Stimulated activated CD8-positive, alpha-beta memory T cell treated with anti-CD3 and anti-CD28 coated beads, Interleukin-7, amount 100 ng/mL, for 1 hour (primary cell): ENCODE measurements around the gene INPP4B.

Source experiments
- DNase-seq, 2 donors: peaks; one replicate each; pipeline ENCODE4 v3.0.0-alpha.2; 2020; ENCODE audit warnings: low read depth in 2 of 2

Gene INPP4B

DNA sequence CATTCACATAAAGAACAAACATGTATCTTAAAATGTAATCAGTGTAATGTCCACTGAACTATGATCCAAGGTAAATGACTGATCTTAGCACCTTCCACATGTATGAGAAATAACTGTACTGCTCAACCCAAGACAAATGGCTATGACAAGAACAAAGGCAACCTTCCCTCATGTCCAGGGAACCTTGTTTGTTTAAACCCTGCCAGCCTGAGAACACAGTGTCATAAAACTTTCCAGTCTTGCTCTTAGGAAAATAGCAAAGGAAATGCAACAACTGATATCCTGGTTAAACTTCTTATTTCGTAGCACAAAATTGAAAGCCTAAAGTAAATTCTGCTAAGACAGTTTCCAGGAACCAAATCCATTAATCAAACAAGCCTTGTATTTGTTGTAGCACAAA lies 715.4 kb downstream of the INPP4B start:
- no peak for DNase-seq

DNA sequence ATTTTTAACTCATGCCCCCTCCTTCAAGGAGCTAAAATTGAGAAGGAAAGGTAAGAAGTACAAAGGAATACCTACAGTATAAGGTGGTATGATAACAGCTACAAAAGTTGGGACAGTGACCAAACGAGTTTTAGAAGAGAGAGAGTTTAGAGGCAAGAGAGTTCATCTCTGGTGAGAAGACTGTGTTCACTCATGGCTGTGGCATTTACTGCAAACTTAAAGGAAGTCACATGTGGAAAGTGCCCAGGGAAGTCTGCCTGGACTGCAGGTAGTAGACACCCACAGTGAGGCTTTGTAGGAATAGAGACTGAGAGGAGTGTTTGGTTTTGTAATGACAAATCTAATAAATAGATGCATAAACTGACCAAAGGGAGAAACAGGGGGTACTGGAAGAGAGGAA lies 716.2 kb downstream of the INPP4B start:
- DNase-seq: no peak

DNA sequence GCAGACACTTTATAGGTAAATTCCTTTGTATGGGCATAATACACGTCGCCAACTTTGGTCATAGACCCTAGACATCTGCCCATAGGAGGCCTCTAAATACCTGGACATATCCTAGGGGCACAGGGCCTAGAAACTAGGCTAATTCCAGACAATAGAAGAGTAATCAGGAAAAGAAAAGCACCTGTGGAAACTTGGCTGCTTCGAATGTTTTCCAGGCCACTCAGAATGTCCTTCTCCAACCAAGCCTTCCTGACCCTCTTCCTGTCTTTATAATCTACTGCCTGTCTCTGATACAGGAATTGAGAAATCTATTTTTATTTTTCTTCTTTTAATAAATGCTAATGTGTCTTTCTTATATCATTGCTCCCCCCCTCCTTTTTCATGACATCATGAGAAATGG lies 716.6 kb downstream of the INPP4B start:
- DNase-seq: no peak

DNA sequence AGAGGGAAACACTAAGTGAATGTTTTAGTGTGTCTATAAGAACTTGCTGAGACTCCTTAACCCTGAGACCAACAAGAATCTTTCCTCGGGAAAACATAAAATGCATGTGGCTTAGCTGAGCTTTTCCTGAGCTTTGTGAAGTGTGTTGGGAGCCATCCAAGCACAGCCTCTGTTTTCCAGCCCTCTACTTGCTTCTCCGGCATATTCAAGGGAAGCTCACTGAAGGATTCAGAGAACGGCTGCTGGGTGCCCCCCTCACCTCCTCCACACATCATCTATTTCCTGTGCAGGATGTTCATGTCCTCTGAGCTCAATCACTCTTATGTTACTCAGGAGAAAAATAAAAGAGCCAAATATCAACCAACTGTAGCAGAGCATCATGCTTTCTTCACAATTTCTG lies 717.6 kb downstream of the INPP4B start:
- no peak for DNase-seq

DNA sequence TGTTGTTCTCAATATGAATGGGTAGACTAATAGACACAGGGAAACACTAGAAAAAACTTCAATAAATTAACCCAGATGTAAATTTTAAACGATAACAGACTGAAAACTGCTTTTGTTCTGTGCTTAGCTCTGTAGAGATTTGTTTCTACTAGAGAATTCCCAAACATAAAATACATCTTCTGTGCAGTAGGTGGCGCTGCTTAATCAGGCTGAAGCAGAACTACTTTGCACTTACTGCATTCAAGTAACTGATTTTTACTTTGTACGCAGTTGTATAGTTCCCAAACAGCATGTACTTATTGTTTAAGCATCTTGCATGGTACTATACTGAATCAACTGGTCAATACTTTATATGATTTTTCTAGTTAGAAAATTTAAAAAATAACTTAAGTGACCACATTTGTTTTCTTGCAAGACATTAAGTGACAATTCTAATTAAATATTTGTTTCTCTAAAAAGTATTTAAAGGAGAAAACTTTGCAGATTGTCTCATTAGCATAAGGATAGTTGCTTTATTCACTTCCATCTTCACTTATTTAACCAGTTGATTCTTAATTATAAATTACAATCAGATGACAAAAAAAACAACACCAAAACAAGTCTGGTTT lies 719.1 kb downstream of the INPP4B start:
- peak; percentile 1 to 32 for DNase-seq

DNA sequence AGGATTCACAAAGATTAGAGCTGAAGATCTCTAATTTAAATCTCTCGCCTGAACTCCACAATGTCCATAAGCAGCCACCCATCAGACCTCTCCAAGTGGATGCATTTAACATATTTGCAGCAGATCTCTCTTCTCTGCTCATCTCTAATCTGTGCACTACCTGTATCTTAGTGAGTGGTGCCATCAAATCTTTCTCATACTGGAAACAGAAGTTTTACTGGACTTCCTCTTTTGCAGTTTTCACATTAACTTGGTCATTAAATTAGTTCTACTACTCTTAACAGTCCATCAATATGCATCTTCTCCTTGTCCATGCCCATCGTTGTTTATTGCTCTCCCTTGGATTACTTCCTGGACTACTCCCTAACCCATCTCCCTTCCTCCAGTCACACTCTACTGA lies 721.2 kb downstream of the INPP4B start:
- DNase-seq: no peak

DNA sequence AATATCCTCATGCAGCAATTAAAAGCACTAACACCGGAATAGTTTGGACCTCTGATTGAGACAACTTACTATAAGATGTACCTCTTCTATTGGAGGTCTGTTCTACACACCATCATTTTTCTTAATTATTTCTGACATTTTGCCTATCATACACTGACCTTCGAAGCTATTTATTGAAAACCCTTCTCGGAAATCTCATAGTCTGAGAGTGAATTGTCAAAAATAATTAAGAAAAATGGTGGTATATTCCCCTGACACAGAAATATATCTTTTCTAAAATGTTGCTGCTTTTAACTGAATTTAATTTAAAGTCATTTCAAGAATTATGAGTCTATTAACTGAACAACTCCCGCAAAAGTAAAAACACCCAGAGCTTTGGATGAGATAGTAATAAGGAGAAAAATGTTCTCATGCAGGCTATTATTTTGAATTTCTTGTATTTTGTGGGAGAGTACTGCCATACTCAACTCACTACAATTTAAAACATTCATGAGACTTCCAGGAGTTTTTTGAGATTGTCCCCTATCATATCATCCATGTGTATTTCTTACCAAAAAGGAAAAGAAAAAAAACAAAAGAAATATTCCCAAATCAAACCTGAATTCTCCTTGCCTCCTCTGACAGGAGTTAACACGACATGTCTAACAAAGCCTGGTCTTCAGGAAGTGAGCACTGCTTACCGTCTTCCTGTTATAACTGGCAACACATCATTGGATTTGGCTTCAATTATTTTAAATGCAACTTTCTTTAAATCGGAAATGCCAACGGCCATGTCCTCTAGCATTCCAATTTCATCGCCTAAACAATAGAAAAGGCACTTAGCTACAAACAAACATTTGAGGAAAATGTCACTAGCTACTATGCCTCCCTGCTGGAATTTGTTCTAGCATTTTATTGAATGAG lies 724.4 kb downstream of the INPP4B start:
- no peak for DNase-seq

DNA sequence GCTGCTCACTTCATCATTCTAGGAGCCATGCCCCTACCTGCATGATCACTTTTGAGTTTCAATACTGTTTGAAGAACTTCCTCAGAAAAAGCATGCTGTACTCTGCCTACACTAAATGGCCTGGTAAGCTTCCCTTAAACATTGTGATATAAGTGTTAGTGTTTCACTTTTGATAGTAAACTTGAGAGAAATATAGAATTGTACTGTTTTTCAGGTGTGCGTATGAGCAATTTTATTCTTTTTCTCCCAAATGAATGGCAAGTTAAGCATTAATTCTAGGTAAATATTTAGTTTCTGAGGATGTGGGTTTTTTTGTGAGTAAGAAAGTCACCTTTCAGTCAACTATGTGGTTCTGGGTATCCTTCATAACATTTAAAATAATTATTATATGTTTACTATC lies 725.2 kb downstream of the INPP4B start:
- no peak for DNase-seq

DNA sequence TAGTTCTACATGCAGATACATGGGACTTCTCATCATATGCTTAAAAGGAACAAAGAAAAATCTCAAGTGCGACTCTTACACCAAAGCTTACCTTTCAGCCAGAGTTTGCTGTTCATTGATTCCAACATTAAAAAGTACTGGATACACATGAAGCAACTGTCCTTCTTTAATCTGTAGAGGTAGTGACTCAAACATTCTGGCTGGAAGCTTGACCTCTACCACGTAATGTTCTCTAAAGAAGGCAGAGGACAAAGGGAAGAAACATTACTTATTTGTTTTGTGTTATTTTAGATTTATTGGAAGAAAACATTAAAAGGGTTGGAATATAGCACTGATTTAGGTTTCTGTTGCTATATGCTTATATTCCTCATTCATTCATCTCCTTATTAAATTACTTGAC lies 733.6 kb downstream of the INPP4B start:
- DNase-seq: no peak

DNA sequence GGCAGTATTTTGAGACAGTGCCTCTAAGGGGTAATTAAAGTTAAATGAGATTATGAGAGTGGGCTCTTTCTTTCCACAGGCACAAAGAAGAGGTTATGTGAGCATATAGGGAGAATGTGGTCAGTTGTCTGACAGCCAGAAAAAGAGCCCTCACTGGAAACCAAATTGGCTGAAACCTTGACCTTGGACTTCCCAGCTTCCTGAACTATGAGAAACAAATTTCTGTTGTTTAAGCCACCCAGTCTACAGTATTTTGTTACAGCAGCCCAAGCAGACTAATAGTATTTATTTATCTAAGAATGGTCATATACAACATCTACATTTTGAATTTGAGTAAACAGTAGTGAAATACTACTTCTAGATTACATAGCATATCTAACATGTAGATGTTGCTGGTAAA lies 736.0 kb downstream of the INPP4B start:
- no peak for DNase-seq

DNA sequence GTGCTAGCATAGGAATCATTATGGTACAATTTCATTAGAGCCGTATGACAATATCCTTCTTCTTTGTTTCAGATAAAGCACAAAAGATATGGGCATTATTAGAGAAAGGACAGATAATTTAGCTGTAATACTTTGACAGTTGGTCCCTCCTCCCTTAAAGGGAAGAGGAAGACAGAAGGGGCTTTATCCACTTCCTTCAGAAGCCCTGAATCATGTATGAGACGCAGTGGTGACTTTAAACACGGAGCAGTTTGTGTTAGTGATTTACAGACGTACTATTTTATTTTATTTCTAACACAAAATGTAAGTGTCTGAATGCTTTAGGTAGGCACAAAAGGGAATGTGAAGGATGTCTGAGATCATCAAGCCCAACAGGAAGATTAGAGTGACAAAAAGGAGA lies 742.1 kb downstream of the INPP4B start:
- no peak for DNase-seq

DNA sequence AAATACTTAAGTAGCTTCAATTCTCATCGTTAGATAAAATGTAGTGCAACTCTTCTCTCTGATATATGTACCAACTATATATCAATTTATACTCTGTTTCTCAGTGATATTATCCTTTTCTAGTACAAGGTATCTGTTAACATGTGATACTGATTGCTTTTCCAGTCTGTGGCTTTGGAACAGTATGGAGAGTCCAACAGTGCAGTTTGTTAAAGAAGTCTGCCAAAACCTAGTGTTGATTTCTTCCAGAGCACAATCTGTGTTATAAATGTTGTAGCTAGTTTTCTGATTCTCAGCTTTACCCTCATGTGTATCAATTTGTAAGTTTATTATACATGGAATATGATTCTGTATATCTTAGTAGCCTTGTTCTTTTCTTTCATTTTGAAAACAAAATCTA lies 744.7 kb downstream of the INPP4B start:
- DNase-seq: no peak

DNA sequence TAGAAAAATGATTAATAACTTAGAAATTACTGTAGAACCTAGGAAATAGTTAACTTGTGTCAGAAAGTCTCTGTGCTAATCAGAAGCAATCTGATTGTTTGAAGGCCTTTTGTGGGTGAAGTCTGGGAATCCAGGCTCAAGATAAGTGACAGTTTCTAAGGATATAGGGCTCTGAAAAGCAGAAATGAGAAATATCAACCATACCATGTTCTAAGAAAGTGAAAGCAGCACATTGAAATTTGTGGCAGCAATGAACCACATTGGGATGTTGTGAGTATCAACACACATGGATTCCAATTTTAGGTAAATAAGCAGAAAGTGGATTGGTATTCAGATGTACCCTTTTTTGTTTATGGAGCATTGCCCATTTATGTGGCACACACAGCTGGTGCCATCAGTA lies 745.2 kb downstream of the INPP4B start:
- no peak for DNase-seq

DNA sequence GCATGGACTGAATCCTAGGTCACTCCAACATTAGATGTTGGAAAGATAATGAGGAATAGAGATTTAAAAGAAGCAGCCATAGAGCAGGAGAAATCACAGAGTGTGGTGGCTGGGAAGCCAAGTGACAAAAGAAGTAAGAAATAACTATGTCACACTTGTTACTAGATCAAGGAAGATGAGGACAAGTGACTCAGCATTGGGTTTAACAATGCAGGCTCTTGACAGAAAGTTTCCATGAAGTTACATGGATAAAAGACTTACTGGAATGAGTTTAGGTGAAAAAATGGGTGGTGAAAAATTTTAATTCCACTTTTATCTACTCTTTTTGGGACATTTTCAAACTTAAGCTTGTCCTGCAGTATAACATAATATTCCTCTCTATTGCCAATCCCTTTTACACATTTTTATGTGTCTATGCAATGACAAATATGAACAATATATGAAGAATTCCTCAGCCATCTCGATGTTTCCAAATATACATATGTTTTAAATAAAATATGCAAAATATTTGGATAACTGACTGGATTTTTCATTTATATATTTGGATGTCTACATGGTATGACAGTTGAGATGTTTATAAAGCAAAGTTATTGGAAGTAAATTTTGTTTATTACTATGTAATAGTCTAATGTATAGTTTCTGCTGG lies 747.1 kb downstream of the INPP4B start:
- DNase-seq: no peak

DNA sequence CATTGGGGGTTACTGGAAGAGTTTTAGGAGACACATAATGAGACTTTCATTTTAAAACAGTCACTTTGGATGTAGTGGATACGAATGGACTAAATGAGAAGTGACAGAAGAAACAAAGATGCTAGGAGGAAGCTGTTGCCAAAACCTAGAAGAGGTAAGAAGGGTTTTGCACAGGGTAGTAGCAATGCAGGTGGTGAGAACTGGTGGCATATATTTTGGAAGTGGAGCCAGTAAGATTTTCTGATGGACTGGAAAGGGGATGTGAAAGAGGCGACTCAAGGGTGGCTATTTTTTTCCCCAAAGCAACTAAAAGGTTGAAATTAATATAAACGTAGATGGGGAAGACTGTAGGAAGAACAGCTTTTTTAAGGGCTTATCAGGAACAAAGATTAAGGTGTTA lies 747.7 kb downstream of the INPP4B start:
- no peak for DNase-seq

DNA sequence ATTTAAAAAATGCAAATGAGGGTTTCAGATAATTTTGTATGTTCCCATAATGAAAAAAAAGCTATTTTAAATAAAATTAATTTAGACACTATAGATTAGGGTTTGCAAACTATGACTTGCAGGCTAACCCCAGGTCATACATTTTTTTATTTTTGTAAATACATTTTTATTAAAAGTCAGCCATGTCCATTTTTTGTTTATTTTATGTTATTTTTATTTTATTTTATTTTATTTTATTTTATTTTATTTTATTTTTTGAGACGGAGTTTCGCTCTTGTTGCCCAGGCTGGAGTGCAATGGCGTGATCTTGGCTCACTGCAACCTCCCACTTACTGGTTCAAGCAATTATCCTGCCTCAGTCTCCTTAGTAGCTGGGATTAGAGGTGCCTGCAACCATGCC lies 749.1 kb downstream of the INPP4B start:
- no peak for DNase-seq

DNA sequence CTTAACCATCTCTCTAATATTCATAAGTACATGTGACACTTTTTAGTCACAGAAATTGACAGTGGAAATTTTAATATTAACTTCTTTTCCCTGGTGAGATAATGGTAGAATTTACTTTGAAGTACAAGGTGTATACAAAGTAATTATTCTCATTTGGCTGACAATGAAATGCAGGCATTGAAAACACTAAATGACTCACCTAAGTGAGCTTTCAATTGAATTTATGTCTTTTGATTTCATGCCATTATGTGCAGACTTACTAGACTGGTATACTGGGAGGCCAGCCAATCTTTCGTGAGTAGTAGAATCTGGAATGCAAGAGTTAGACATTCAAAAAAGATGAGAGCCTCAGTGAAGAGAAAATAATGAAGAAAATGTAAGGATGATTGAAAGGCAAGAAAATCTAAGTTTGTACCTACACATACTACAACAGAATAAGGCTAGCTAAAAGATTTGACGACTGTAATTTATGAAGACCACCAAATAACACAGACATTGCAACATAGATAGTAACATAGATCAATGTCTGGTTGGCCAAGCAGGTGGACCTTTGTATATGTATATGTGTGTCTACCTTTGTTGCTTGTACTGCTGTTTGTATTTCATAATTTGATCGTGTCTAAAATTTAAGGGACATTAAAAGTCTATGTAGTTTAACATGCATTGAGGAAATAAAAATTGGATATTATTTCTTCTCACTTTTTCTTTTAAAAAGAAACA lies 750.1 kb downstream of the INPP4B start:
- DNase-seq: no peak

DNA sequence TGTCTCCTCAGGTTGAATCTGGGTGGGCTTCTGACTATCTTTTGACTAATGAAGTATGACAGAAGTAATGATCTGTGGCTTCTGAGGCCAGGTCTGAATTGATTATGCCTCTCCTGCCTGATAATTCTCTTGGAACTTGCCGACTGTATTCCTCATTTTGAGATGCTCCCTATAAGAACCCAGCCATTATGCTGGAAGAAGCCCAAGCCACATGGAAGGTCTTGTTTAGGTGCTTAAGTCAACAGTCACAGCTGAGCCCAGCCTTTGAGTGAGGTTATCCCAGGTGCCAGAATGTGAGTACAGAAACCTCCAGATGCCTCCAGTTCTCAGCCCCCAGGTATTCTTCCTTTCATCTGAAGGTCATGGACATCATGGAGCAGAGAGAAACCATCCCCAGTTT lies 753.2 kb downstream of the INPP4B start:
- no peak for DNase-seq

DNA sequence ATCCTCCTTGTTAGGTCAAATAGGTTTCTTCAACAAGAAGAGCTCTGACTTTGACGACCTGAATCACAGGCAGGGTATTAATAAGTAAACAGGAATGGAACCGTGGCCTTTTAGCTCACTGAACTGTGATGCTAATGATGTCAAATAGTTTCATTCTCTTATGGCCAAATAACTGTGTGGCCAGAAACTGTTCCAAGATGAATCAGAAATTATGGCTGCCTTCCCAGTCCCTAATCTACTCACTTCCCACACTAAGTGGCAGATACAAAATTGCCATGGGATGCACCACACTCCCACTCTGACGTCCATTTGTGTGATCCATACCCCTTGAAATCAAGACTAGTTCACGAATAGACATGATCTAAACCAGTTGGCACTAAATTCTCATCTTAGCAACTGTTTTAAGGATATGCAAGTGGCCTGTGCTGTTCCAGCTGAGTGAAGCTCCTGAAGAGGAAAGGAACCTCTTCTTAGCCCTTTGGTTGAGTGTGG lies 754.4 kb downstream of the INPP4B start:
- DNase-seq: no peak

DNA sequence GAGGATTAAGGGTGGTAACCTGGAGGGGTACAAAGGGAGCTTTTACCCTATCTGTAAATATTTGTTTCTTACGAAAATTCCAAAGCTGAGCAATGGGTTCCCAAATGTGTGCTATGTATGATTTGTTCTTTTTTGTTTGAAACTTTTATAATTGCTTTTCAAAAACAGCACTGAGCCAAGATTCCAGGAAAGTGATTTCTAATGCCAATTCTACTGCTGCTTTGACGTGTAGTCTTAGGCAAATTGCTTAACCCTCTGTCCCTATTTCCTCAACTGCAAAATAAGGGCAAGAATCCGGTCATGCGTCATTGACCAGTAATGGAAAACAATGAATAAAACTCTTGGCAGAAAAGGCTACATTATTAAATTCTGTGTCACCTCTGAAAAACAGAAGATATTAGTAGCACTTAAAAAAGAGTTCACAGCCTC lies 755.0 kb downstream of the INPP4B start:
- DNase-seq: no peak

DNA sequence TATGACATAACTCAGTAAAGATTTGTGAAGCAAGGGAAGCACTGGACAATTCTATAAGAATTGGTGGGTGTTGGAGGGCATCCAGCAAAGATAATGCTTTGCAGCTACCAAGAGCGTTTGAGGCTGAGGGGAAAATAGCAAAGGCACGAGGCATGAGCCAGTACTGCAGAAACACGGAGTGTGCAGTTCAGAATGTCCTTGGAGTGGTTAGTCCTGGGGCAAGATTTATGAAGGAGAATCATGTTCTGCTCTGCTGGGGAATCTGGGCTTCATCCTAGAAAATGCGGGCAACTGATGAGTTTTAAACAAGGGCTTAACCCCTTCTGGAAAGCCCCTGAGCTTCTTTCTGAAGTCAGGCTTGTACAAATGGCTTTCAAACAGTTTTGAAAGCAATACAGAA lies 757.2 kb downstream of the INPP4B start:
- DNase-seq: no peak
